Measurements from ENCODE around the gene SFRP5. TPM values are rescaled to one million over a fixed set of nuclear protein-coding genes. Genes with fewer than 3 reads are reported as not detected.

Gene SFRP5
- total RNA-seq = 1.1 TPM
- 4.8 TPM for polyA plus RNA-seq

- no peaks in the 10 kb centered on the region for H3K36me3 ChIP-seq (ENCODE audit: insufficient read depth)
- DNase-seq (ENCODE audit: extremely low spot score) = no peak
- 9% methylated on average over 44 of the region's 44 CpGs for WGBS
- H3K27ac ChIP-seq (ENCODE audit: low read depth) = no peak within 1 kb of the TSS
- no peaks in the 10 kb centered on the region for H3K4me1 ChIP-seq (ENCODE audit: insufficient read depth)
- H3K4me3 ChIP-seq (ENCODE audit: low read depth, low read length) = no peak within 1 kb of the TSS
These were observed at the start of gene SFRP5 for GRCh38 chr10:97771913-97772823. SFRP5 (minus strand) TSS chr10:97771999; CDS start chr10:97771833, 166 bp downstream.

- no peak overlapping the region for H3K4me3 ChIP-seq (ENCODE audit: low read depth, low read length)
- whole genome bisulfite sequencing = 92% methylated on average over 8 of the region's 8 CpGs
- H3K27ac ChIP-seq (ENCODE audit: low read depth) = no peak overlapping the region
- no peaks in the 10 kb centered on the region for H3K4me1 ChIP-seq (ENCODE audit: insufficient read depth)
- no peak for DNase-seq (ENCODE audit: extremely low spot score)
- H3K36me3 ChIP-seq (ENCODE audit: insufficient read depth) = no peaks in the 10 kb centered on the region
These were observed 48.4 kb upstream of the SFRP5 start for GRCh38 chr10:97820096-97820704.

GRCh38 chr10:97818572-97818971, 46.8 kb upstream of the SFRP5 start:
- Histone ChIP-seq H3K4me1 (ENCODE audit: insufficient read depth) (no peaks in the 10 kb centered on the region), H3K36me3 (ENCODE audit: insufficient read depth) (no peaks in the 10 kb centered on the region), H3K27ac (ENCODE audit: low read depth) (no peak overlapping the region), H3K4me3 (ENCODE audit: low read depth, low read length) (no peak overlapping the region)
- DNase-seq (ENCODE audit: extremely low spot score) = no peak

GRCh38 chr10:97816609-97817008, 44.8 kb upstream of the SFRP5 start:
- DNase-seq (ENCODE audit: extremely low spot score) = no peak
- Histone ChIP-seq H3K27ac (ENCODE audit: low read depth) (no peak overlapping the region), H3K4me1 (ENCODE audit: insufficient read depth) (no peaks in the 10 kb centered on the region), H3K4me3 (ENCODE audit: low read depth, low read length) (no peak overlapping the region), H3K36me3 (ENCODE audit: insufficient read depth) (no peaks in the 10 kb centered on the region)
- 86% methylated on average over 4 of the region's 4 CpGs for WGBS

- DNase-seq (ENCODE audit: extremely low spot score) = no peak
- 86% methylated on average over 5 of the region's 5 CpGs for WGBS
These were observed 43.2 kb upstream of the SFRP5 start for GRCh38 chr10:97814996-97815395.

GRCh38 chr10:97813311-97813710, 41.5 kb upstream of the SFRP5 start:
- no peak overlapping the region for H3K4me3 ChIP-seq (ENCODE audit: low read depth, low read length)
- WGBS = 58% methylated on average over 3 of the region's 3 CpGs
- H3K27ac ChIP-seq (ENCODE audit: low read depth) = no peak overlapping the region
- no peaks in the 10 kb centered on the region for H3K4me1 ChIP-seq (ENCODE audit: insufficient read depth)
- no peaks in the 10 kb centered on the region for H3K36me3 ChIP-seq (ENCODE audit: insufficient read depth)
- DNase-seq (ENCODE audit: extremely low spot score) = no peak

More at GRCh38 chr10:97814996-97815395, 43.2 kb upstream of the SFRP5 start:
- H3K27ac ChIP-seq (ENCODE audit: low read depth) = no peak overlapping the region
- no peaks in the 10 kb centered on the region for H3K36me3 ChIP-seq (ENCODE audit: insufficient read depth)
- H3K4me1 ChIP-seq (ENCODE audit: insufficient read depth) = no peaks in the 10 kb centered on the region
- H3K4me3 ChIP-seq (ENCODE audit: low read depth, low read length) = no peak overlapping the region

- 64% methylated on average over 8 of the region's 8 CpGs for whole genome bisulfite sequencing
These were observed 40.9 kb upstream of the SFRP5 start for GRCh38 chr10:97812696-97813095.

GRCh38 chr10:97811958-97812357, 40.2 kb upstream of the SFRP5 start:
- Histone ChIP-seq H3K4me3 (ENCODE audit: low read depth, low read length) (no peak overlapping the region), H3K4me1 (ENCODE audit: insufficient read depth) (no peaks in the 10 kb centered on the region), H3K36me3 (ENCODE audit: insufficient read depth) (no peaks in the 10 kb centered on the region), H3K27ac (ENCODE audit: low read depth) (no peak overlapping the region)
- 62% methylated on average over 3 of the region's 3 CpGs for WGBS
- DNase-seq (ENCODE audit: extremely low spot score) = no peak

More at GRCh38 chr10:97812696-97813095, 40.9 kb upstream of the SFRP5 start:
- no peak for DNase-seq (ENCODE audit: extremely low spot score)
- Histone ChIP-seq H3K27ac (ENCODE audit: low read depth) (no peak overlapping the region), H3K4me1 (ENCODE audit: insufficient read depth) (no peaks in the 10 kb centered on the region), H3K36me3 (ENCODE audit: insufficient read depth) (no peaks in the 10 kb centered on the region), H3K4me3 (ENCODE audit: low read depth, low read length) (no peak overlapping the region)

GRCh38 chr10:97810446-97810845, 38.6 kb upstream of the SFRP5 start:
- Histone ChIP-seq H3K27ac (ENCODE audit: low read depth) (no peak overlapping the region), H3K36me3 (ENCODE audit: insufficient read depth) (no peaks in the 10 kb centered on the region), H3K4me3 (ENCODE audit: low read depth, low read length) (no peak overlapping the region), H3K4me1 (ENCODE audit: insufficient read depth) (no peaks in the 10 kb centered on the region)
- WGBS = 75% methylated on average over 7 of the region's 7 CpGs
- no peak for DNase-seq (ENCODE audit: extremely low spot score)

- WGBS = 74% methylated on average over 6 of the region's 6 CpGs
- Histone ChIP-seq H3K4me3 (ENCODE audit: low read depth, low read length) (no peak overlapping the region), H3K36me3 (ENCODE audit: insufficient read depth) (no peaks in the 10 kb centered on the region), H3K27ac (ENCODE audit: low read depth) (no peak overlapping the region), H3K4me1 (ENCODE audit: insufficient read depth) (no peaks in the 10 kb centered on the region)
- DNase-seq (ENCODE audit: extremely low spot score) = no peak
These were observed 34.1 kb upstream of the SFRP5 start for GRCh38 chr10:97805949-97806348.

GRCh38 chr10:97805096-97805884, 33.5 kb upstream of the SFRP5 start:
- Histone ChIP-seq H3K4me1 (ENCODE audit: insufficient read depth) (no peaks in the 10 kb centered on the region), H3K36me3 (ENCODE audit: insufficient read depth) (no peaks in the 10 kb centered on the region), H3K27ac (ENCODE audit: low read depth) (no peak overlapping the region), H3K4me3 (ENCODE audit: low read depth, low read length) (no peak overlapping the region)
- no peak for DNase-seq (ENCODE audit: extremely low spot score)
- 45% methylated on average over 12 of the region's 12 CpGs for WGBS

- H3K4me3 ChIP-seq (ENCODE audit: low read depth, low read length) = no peak overlapping the region
- no peaks in the 10 kb centered on the region for H3K4me1 ChIP-seq (ENCODE audit: insufficient read depth)
- WGBS = 56% methylated on average over 5 of the region's 5 CpGs
- H3K27ac ChIP-seq (ENCODE audit: low read depth) = no peak overlapping the region
- DNase-seq (ENCODE audit: extremely low spot score) = no peak
- H3K36me3 ChIP-seq (ENCODE audit: insufficient read depth) = no peaks in the 10 kb centered on the region
These were observed 29.6 kb upstream of the SFRP5 start for GRCh38 chr10:97801422-97801821.

- Histone ChIP-seq H3K36me3 (ENCODE audit: insufficient read depth) (no peaks in the 10 kb centered on the region), H3K4me3 (ENCODE audit: low read depth, low read length) (no peak overlapping the region), H3K4me1 (ENCODE audit: insufficient read depth) (no peaks in the 10 kb centered on the region), H3K27ac (ENCODE audit: low read depth) (no peak overlapping the region)
- DNase-seq (ENCODE audit: extremely low spot score) = no peak
- 87% methylated on average over 9 of the region's 9 CpGs for WGBS
These were observed 28.7 kb upstream of the SFRP5 start for GRCh38 chr10:97800474-97800873.
